ENCODE results near the gene CCNJL. TPM values are rescaled to one million over a fixed set of nuclear protein-coding genes. Genes with fewer than 3 reads are reported as not detected.

CCNJL gene
- total RNA-seq, 2 experiments from 2014 or later: 0.23 TPM; not detected in 1

DNA sequence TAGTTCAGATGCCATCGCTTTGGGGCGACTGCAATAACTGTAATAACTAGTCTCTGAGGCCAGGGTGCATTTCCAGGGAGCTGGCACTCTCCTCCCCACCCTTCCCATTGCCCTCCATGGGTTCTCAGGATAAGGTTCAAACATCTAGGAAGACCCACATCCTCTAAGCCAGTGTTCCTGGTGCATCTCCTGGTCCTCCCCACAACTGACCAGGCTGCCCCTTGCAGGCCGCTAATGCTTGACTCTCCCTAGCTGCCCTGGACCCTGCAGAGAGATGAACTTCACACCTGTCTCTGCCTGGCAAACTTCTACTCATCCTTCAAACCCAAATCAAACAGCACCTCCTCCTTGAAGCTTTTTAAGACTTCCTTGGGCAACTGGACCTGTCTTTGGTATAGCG, 15.9 kb downstream of the CCNJL start:
- CTCF ChIA-PET: interaction anchor here (0.6 kb wide), 1 partner anchor 31 kb away, joined by 4 read pairs; no protein-coding TSS in a partner anchor
- H3K4me3 Mint-ChIP-seq: no peak overlapping the region
- H3K27ac Mint-ChIP-seq: no peak overlapping the region
- H3K9me3 Mint-ChIP-seq (ENCODE audit: low read depth): no peaks in the 10 kb centered on the region
- no peak for DNase-seq
- ATAC-seq: no peak
- H3K36me3 Mint-ChIP-seq: no peaks in the 10 kb centered on the region
- no peaks in the 10 kb centered on the region for H3K4me1 Mint-ChIP-seq
- H3K27me3 Mint-ChIP-seq: peaks cover 7% of the 10 kb centered on the region

DNA sequence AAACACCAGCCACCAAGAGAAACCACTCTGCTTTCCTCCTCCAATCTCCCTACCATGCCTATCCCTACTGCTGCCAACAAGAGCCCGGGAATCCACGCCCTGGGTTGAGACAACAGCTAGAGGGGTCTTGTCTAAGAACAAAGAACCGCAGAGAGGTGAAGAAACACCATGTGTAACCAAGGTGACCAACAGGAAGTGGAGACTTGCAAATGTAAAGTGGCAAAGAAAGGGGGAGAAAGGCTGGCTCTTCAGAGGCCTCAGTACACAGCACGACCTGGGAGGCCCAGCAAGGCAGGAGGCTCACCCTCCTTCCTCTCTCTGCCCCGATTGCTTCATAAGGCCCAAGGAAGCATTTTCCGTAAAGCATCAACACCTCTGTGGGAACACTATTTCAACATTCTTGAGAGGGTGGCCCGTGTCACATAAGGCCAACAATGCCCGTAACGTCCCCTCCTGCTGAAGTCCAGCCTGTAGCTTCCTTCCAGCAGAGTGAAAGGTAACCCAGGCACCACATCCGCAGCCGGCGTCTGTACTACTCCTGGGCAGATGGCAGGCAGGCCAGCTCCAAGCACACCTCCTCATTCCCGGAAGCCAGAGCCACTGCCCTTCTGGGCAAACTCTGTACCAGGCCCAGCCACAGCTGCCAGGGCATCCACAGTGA, 18.3 kb downstream of the CCNJL start:
- ATAC-seq: no peak
- no peak overlapping the region for H3K4me3 Mint-ChIP-seq
- no peak overlapping the region for H3K27ac Mint-ChIP-seq
- H3K9me3 Mint-ChIP-seq (ENCODE audit: low read depth): no peaks in the 10 kb centered on the region
- no peaks in the 10 kb centered on the region for H3K4me1 Mint-ChIP-seq
- CTCF ChIA-PET: no interaction called here
- DNase-seq: no peak
- no peaks in the 10 kb centered on the region for H3K36me3 Mint-ChIP-seq
- peaks cover 6% of the 10 kb centered on the region for H3K27me3 Mint-ChIP-seq

DNA sequence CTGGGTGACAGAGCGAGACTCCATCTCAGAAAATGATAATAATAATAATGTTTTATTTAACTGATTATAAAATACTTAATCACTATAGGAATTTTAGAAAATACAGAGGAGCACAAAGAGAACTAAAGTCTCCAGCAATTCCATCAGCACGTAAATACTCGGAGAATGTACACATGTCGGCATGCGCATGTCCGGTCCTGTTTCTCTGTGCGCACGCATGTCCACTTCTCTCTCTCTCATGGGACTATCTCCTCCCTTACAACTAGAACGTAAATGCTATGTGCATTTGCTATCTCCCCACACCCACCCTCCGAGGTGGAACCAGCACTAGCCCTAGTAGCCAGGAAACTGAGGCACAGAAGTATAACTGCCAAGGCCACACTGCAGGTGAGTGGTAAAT, 19.0 kb downstream of the CCNJL start:
- Mint-ChIP-seq H3K9me3 (ENCODE audit: low read depth) (no peaks in the 10 kb centered on the region), H3K27ac (no peak overlapping the region), H3K36me3 (no peaks in the 10 kb centered on the region), H3K4me3 (no peak overlapping the region), H3K27me3 (peaks cover 4% of the 10 kb centered on the region), H3K4me1 (no peaks in the 10 kb centered on the region)
- no peak for ATAC-seq
- DNase-seq: no peak
- CTCF ChIA-PET: no interaction called here

DNA sequence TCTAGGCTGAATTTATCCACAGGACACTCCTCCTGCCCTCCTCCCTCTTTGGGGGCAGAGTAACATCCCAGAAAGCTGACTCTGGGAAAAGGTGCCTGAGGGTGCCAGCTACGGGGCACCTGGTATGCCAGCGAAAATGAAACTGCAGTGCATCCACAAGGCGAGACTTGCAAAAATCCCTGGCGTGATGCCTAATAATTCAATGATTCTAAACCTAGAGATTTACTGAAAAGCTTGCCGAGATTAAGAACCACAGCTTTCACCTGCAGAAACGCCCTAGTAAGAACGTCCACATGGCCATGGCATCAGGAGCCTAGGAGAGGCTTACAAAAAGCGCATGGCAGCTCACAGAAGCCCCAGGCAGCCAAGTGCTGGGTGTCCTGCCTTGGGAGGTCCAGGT, 20.9 kb downstream of the CCNJL start:
- H3K9me3 Mint-ChIP-seq (ENCODE audit: low read depth): no peaks in the 10 kb centered on the region
- CTCF ChIA-PET: interaction anchor here (0.7 kb wide), 1 partner anchor 41 kb away, joined by 3 read pairs; no protein-coding TSS in a partner anchor
- no peaks in the 10 kb centered on the region for H3K36me3 Mint-ChIP-seq
- DNase-seq: no peak
- H3K27ac Mint-ChIP-seq: no peak overlapping the region
- H3K4me1 Mint-ChIP-seq: no peaks in the 10 kb centered on the region
- peaks cover 5% of the 10 kb centered on the region for H3K27me3 Mint-ChIP-seq
- no peak for ATAC-seq
- no peak overlapping the region for H3K4me3 Mint-ChIP-seq

DNA sequence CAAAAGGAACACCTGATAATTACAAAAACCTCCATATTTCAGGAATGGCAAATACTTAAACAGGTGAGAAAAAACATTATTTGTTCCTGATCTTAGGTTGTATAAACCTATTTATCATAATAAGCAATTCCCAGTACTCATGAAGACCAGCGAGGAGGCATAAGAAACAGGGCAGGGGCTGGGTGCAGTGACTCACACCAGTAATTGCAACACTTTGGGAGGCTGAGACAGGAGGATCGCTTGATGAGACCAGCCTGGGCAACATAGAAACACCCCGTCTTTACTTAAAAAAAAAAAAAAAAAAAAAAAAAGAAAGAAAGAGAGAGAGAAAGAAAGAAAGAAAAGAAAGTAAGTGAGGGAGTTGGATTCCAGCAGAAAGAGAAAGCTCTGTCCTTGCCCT, 21.6 kb downstream of the CCNJL start:
- CTCF ChIA-PET: interaction anchor here (0.7 kb wide), 1 partner anchor 41 kb away, joined by 3 read pairs; no protein-coding TSS in a partner anchor
- H3K27me3 Mint-ChIP-seq: peaks cover 5% of the 10 kb centered on the region
- H3K9me3 Mint-ChIP-seq (ENCODE audit: low read depth): no peaks in the 10 kb centered on the region
- H3K4me1 Mint-ChIP-seq: no peaks in the 10 kb centered on the region
- DNase-seq (no peak), ATAC-seq (no peak)
- no peak overlapping the region for H3K4me3 Mint-ChIP-seq
- no peak overlapping the region for H3K27ac Mint-ChIP-seq
- H3K36me3 Mint-ChIP-seq: no peaks in the 10 kb centered on the region

DNA sequence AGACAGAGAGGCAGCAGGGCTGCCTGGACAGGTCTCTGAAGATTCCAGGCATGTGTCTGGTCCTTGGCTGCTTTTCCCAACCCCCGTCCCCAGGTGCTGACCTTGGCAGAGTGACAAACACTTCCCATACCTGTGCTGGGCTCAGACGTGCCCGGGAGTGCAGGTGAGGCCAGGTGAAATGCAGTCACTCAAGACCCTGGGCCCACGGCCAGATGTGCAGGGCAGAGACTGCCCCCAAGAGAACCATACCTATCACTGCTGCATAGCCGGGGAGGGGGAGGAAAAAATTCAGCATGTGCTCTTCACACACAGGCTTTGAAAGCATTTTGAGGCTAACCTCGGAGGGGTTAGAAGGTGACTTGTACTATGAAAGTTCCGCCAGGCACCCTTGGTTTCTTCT, 22.6 kb downstream of the CCNJL start:
- Mint-ChIP-seq H3K4me3 (no peak overlapping the region), H3K9me3 (ENCODE audit: low read depth) (no peaks in the 10 kb centered on the region), H3K27me3 (peaks cover 11% of the 10 kb centered on the region), H3K36me3 (no peaks in the 10 kb centered on the region), H3K4me1 (no peaks in the 10 kb centered on the region), H3K27ac (no peak overlapping the region)
- ATAC-seq: no peak
- DNase-seq: no peak
- CTCF ChIA-PET: interaction anchor here (0.8 kb wide), 1 partner anchor 18 kb away, joined by 3 read pairs; no protein-coding TSS in a partner anchor

DNA sequence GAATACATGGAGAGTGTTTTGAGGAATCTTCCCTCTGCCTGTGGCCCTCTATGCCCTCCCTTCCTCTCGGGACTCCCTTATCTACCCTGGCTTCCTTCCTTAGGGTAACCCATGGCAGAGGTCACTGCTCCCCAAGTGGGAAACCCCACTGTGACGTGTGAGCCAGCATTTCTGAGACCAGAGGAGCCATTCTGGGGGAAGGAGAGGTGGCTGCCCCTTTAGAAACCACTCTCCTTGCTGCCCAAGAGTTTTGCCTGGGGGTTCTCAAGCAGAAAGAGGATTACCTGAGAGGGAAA, 23.1 kb downstream of the CCNJL start:
- ATAC-seq: no peak
- Mint-ChIP-seq H3K9me3 (ENCODE audit: low read depth) (no peaks in the 10 kb centered on the region), H3K36me3 (no peaks in the 10 kb centered on the region), H3K4me1 (no peaks in the 10 kb centered on the region), H3K27me3 (peaks cover 11% of the 10 kb centered on the region), H3K27ac (no peak overlapping the region), H3K4me3 (no peak overlapping the region)
- DNase-seq: no peak
- CTCF ChIA-PET: no interaction called here

DNA sequence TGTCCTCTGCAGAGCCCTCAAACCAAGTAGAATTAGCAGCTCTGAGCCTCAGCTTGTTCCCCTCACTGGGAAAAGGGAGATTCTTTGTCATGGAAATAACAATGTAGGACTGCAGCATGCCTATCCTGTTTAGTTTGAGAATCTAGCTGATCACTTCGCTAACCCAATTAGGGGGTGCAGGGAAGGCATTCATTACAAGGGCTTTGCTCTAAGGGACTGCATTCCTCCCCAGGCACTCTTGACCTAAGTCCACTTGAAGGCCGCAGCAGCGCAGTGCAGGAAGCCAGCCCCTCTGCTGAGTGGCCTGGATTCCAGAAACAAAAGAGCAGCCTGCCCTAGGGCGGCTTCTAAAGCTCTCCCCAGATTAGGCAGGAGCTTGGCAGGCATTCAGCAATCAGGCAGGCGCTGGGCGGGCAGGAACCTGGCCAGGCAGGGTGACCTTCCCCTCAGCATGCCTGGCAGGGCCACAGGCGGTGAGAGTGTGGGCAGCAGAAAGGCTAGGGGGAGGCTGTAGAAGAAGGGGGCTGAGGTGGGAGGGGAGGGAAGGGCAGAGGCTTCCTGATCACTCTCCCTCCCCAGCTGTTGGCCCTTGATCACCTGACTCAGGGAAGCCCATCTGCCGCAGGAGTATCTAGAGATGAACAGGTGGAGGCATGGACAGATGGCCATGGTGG, 24.8 kb downstream of the CCNJL start:
- H3K27me3 Mint-ChIP-seq: peaks cover 18% of the 10 kb centered on the region
- H3K4me1 Mint-ChIP-seq: no peaks in the 10 kb centered on the region
- CTCF ChIA-PET: no interaction called here
- H3K4me3 Mint-ChIP-seq: no peak overlapping the region
- DNase-seq (no peak), ATAC-seq (no peak)
- no peak overlapping the region for H3K27ac Mint-ChIP-seq
- no peaks in the 10 kb centered on the region for H3K36me3 Mint-ChIP-seq
- H3K9me3 Mint-ChIP-seq (ENCODE audit: low read depth): no peaks in the 10 kb centered on the region

DNA sequence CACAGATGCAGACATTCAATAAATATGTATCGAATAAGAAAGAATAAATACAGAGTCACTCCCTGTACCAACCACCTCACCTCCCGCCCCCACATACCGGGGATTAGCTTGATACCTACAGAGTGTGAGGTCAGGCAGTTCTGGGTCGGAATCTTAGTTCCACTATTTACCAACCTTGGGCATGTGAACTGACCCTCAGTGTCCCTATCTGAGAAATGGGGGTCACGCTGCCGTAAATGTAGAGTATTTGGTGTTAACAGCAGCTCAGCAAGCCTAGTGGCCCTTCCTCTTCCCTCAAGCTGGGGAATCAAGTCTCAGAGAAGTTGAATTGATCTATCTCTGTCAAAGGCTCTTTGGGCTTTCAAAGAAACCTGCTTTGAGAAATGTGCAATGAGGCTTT, 25.4 kb downstream of the CCNJL start:
- H3K27ac Mint-ChIP-seq: no peak overlapping the region
- no peaks in the 10 kb centered on the region for H3K9me3 Mint-ChIP-seq (ENCODE audit: low read depth)
- no peak overlapping the region for H3K4me3 Mint-ChIP-seq
- no peaks in the 10 kb centered on the region for H3K4me1 Mint-ChIP-seq
- no peaks in the 10 kb centered on the region for H3K36me3 Mint-ChIP-seq
- ATAC-seq (no peak), DNase-seq (no peak)
- peaks cover 24% of the 10 kb centered on the region for H3K27me3 Mint-ChIP-seq
- CTCF ChIA-PET: no interaction called here

DNA sequence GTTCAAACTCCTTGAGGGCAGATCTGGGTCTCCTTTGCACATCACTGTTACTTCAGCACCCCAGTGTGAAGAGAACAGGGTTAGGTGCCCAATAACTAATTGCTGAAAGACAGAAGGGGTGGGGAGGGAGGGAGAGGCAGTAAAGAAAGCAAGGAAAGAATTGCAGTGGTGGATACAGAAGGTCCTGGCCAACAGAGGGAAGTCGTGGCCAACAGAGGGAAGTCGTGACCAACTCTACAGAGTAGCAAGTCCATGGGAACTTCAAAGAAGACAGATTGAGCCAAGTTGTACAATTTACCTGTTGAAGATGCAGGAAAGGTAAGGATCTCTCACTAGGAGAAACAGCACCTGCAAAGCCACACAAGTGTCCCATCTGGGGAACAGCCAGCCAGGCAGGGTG, 27.0 kb downstream of the CCNJL start:
- no peaks in the 10 kb centered on the region for H3K4me1 Mint-ChIP-seq
- CTCF ChIA-PET: no interaction called here
- ATAC-seq: no peak
- no peak for DNase-seq
- no peak overlapping the region for H3K4me3 Mint-ChIP-seq
- no peak overlapping the region for H3K27ac Mint-ChIP-seq
- H3K36me3 Mint-ChIP-seq: no peaks in the 10 kb centered on the region
- H3K27me3 Mint-ChIP-seq: peaks cover 24% of the 10 kb centered on the region
- H3K9me3 Mint-ChIP-seq (ENCODE audit: low read depth): no peaks in the 10 kb centered on the region

DNA sequence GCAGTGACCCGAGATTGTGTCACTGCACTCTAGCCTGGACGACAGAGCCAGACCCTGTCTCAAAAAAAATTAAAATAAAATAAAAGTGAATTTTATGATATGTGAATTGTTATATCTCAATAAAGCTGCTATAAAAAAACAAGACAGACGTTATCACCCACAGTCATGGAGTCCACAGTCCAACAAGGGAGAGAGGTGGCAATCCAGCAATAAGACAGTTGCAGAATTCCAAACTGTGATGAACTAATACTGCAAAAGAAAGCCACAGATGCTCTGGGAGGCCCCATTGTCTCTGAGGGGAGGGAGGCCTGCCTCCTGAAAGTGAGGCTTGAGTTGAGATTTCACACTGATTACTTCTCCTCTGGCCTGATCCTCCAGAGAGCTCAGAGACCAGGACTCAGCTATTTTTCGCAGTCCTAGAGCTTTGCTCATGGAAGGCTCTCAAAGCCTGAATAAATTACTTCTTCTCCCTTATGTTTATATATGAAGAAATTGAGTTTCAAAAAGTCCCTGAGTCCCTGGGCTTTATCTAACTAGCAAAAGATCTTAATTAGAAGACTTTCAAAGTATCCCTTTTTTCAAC, 28.0 kb downstream of the CCNJL start:
- CTCF ChIA-PET: no interaction called here
- Mint-ChIP-seq H3K9me3 (ENCODE audit: low read depth) (no peaks in the 10 kb centered on the region), H3K4me3 (no peak overlapping the region), H3K27ac (no peak overlapping the region), H3K27me3 (peaks cover 26% of the 10 kb centered on the region), H3K36me3 (no peaks in the 10 kb centered on the region), H3K4me1 (no peaks in the 10 kb centered on the region)
- no peak for ATAC-seq
- DNase-seq: no peak

DNA sequence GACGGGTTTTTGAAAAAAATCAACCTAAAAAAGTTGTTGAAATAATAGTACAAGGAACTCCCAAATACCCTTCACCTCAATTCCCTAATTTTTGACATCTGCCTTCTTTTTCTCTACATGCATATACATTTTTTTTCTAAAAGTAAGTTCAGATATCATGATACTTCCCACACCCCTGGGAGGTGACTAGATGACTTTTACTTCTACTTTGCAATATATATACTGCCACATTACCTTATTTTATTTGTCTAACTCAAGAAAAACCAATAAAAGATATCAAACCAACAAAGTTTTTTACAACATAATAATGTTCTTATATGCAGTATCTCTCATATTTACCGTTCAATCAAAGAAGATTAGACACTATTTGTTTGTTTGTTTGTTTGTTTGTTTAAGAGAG, 31.1 kb downstream of the CCNJL start:
- no peak for DNase-seq
- CTCF ChIA-PET: interaction anchor here (1.5 kb wide), 1 partner anchor 259 kb away, joined by 3 read pairs; no protein-coding TSS in a partner anchor
- Mint-ChIP-seq H3K4me1 (no peaks in the 10 kb centered on the region), H3K9me3 (ENCODE audit: low read depth) (no peaks in the 10 kb centered on the region), H3K27ac (no peak overlapping the region), H3K36me3 (no peaks in the 10 kb centered on the region), H3K4me3 (no peak overlapping the region), H3K27me3 (peaks cover 24% of the 10 kb centered on the region)
- no peak for ATAC-seq

DNA sequence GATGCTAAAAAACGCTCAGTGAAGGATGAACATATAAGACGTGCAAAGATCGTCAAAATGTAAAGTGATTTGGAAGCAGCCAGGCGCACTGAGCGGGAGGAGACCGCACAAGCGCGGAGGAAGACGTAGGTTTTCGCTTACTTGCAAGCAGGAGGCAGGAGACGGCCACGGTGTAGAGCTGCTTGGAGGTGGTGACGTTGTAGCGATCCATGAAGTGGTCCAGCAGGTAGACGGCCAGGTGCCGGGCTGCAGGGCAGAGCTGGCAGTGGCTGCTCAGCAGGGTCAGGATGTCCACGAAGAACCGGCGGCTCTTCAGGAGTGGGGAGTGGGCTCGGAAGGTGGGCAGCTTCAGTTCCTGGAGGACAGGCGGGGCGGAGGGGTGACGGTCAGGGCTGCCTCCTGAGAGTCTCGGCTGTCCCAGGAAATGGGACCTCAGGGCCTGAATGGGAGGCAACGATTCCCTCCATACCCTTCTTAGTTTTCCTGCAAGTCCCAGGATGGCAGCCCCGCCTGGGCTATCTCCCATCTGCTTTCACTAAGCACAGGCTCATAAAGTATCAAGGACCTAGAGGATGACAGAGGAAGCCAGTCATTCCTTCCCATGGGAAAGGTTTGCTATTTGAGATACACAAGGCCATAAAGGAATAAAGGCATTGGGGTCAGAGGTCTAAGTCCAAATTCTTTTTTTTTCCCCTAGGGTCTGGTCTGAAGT, 31.8 kb downstream of the CCNJL start:
- H3K4me1 Mint-ChIP-seq: no peaks in the 10 kb centered on the region
- peaks cover 24% of the 10 kb centered on the region for H3K27me3 Mint-ChIP-seq
- H3K36me3 Mint-ChIP-seq: no peaks in the 10 kb centered on the region
- DNase-seq (no peak), ATAC-seq (no peak)
- CTCF ChIA-PET: no interaction called here
- no peak overlapping the region for H3K4me3 Mint-ChIP-seq
- H3K9me3 Mint-ChIP-seq (ENCODE audit: low read depth): no peaks in the 10 kb centered on the region
- no peak overlapping the region for H3K27ac Mint-ChIP-seq

DNA sequence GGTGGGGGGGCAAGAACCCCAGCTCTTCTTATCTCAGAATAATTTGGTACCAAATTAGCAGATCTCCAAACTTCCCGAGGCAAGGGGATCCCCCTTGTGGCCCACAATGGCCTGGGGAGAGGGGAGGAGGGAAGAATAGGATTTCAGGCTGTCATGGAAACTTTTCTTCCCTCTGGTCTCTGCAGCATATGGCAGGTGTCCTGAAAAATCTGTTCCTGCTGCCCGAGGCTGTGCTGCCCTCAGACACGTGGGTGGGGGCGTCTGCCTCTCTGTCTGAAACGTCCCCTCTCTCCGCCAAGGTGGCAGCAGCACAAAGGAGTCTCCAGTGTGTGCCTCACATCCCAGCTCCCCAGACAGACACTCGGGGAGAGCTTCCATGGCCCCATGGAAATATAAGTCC, 34.0 kb downstream of the CCNJL start:
- DNase-seq (no peak), ATAC-seq (no peak)
- Mint-ChIP-seq H3K27ac (no peak overlapping the region), H3K9me3 (ENCODE audit: low read depth) (no peaks in the 10 kb centered on the region), H3K36me3 (no peaks in the 10 kb centered on the region), H3K4me1 (no peaks in the 10 kb centered on the region), H3K27me3 (peaks cover 15% of the 10 kb centered on the region), H3K4me3 (no peak overlapping the region)
- CTCF ChIA-PET: no interaction called here

Measured in activated CD8-positive, alpha-beta memory T cell treated with anti-CD3 and anti-CD28 coated beads, Interleukin-2, amount 10 ng/mL, durations not matched to agents 7 days and 5 days (primary cell).